GM12878 (cell line): Measurements from ENCODE around the gene LRRN4CL. TPM values are rescaled to one million over a fixed set of nuclear protein-coding genes. Genes with fewer than 3 reads are reported as not detected.
"Not testable (repeated sequence)": the region's sequence is repeated elsewhere in the genome, so short reads cannot be mapped to it uniquely, and the experiment has no call there.

ENCODE experiments used
- ATAC-seq: fragments of 200-7000 bp; cut with Tn5 transposase; 3 replicates; pipeline ENCODE4 v1.9.1; 2020; ENCODE audit warnings: mild to moderate bottlenecking, moderate library complexity
- BruUV-seq: library from RNA; stranded (reverse); fragments of 400-500 nt; replicated peaks from 2 replicates; lab custom pipeline; 2021; lab: Mats Ljungman, UMichigan
- CTCF ChIA-PET: fragments of 300-600 bp; sonication (Branson Sonifier 250); formaldehyde crosslinking; extraction: SDS; loops from one replicate; lab custom pipeline; 2021; ENCODE audit warnings: inconsistent platforms; lab: Yijun Ruan, JAX
- POLR2A ChIA-PET: fragments of 350-600 bp; formaldehyde crosslinking; extraction: SDS; loops from one replicate; lab custom pipeline; 2021; ENCODE audit warnings: inconsistent platforms; lab: Charles Lee
- RAD21 ChIA-PET: fragments of 300-600 bp; sonication (Branson Sonifier 250); formaldehyde crosslinking; loops from one replicate; lab custom pipeline; 2023; ENCODE audit warnings: antibody characterized with exemption; ENCODE audit not compliant: unreplicated experiment; lab: Charles Lee
- SMC1A ChIA-PET: fragments of 300-600 bp; sonication (Branson Sonifier 250); formaldehyde crosslinking; loops from one replicate; lab custom pipeline; 2023; ENCODE audit not compliant: unreplicated experiment, uncharacterized antibody; lab: Charles Lee
- DNase-seq: peaks from one replicate; pipeline ENCODE4 v3.0.0-alpha.2; 2011; ENCODE audit warnings: low read depth, low spot score
- FAIRE-seq: peaks from 3 replicates; lab custom pipeline; 2011; peaks lifted over from hg19 to GRCh38; lab: Jason Lieb, UNC
- H2AFZ ChIP-seq: 2 replicates; pipeline ENCODE4 v1.6.0; 2011; ENCODE audit warnings: low read depth, low read length, control low read depth; ENCODE audit not compliant: control insufficient read depth
- H3K27ac ChIP-seq: 2 replicates; pipeline ENCODE4 v1.5.1; 2011; ENCODE audit warnings: control low read depth; ENCODE audit not compliant: control insufficient read depth, insufficient read depth
- H3K27me3 ChIP-seq, 2 experiments: replicated peaks in 1 of 2; 2 replicates each; pipeline versions ENCODE4 v1.6.0 to v1.6.1; 2011; ENCODE audit warnings: low read length in 1 of 2; ENCODE audit not compliant: control insufficient read depth in 2 of 2, insufficient read depth in 2 of 2
- H3K36me3 ChIP-seq, 2 experiments: 2 replicates each; pipeline ENCODE4 v1.5.1; 2011; ENCODE audit warnings: low read length in 1 of 2; ENCODE audit not compliant: control insufficient read depth in 2 of 2, insufficient read depth in 2 of 2
- H3K4me1 ChIP-seq: 2 replicates; pipeline ENCODE4 v1.6.1; 2011; ENCODE audit warnings: mild to moderate bottlenecking, low read length, moderate library complexity, mixed read lengths; ENCODE audit not compliant: control insufficient read depth, insufficient read depth
- H3K4me2 ChIP-seq: 2 replicates; pipeline ENCODE4 v1.6.0; 2011; ENCODE audit warnings: control low read depth; ENCODE audit not compliant: control insufficient read depth, insufficient read depth
- H3K4me3 ChIP-seq: fragments of 200-600 bp; sonication (generic); 2 replicates; pipeline ENCODE4 v1.5.1; 2016
- H3K79me2 ChIP-seq: 2 replicates; pipeline ENCODE4 v1.6.0; 2011; ENCODE audit warnings: low read length; ENCODE audit not compliant: control insufficient read depth, insufficient read depth
- H3K9ac ChIP-seq: 2 replicates; pipeline ENCODE4 v1.8.0; 2011; ENCODE audit warnings: low read length, control low read depth, mixed read lengths; ENCODE audit not compliant: control insufficient read depth, insufficient read depth
- H3K9me3 ChIP-seq: replicated peaks from 3 replicates; pipeline ENCODE4 v1.5.1; 2011; ENCODE audit warnings: mild to moderate bottlenecking, low read length; ENCODE audit not compliant: control insufficient read depth, insufficient read depth
- H4K20me1 ChIP-seq: 2 replicates; pipeline ENCODE4 v1.6.0; 2011; ENCODE audit not compliant: control insufficient read depth, insufficient read depth
- BHLHE40 ChIP-seq, 2 experiments: fragments of 450-650 bp in 1 of 2; IDR thresholded peaks; 2 replicates each; pipeline ENCODE4 v1.6.1; 2011 to 2017; ENCODE audit warnings: low read depth in 2 of 2, borderline replicate concordance in 1 of 2, improper control_type of control experiment in 1 of 2, low read length in 1 of 2, mild to moderate bottlenecking in 1 of 2
- CBFB ChIP-seq: IDR thresholded peaks from 2 replicates; pipeline ENCODE4 v1.6.1; 2016; ENCODE audit warnings: antibody characterized with exemption, low read depth
- CHD4 ChIP-seq: fragments of 200-600 bp; sonication (generic); IDR thresholded peaks from 2 replicates; pipeline ENCODE4 v1.6.1; 2016; ENCODE audit warnings: mild to moderate bottlenecking
- EED ChIP-seq: sonication (generic); IDR thresholded peaks from 2 replicates; pipeline ENCODE4 v1.6.1; 2016; ENCODE audit warnings: antibody characterized with exemption, low read depth
- FOXK2 ChIP-seq: fragments of 450-650 bp; IDR thresholded peaks from 2 replicates; pipeline ENCODE4 v1.6.1; 2017; ENCODE audit warnings: mild to moderate bottlenecking, moderate library complexity
- HDAC6 ChIP-seq: fragments of 200-600 bp; sonication (generic); IDR thresholded peaks from one replicate; pipeline ENCODE4 v1.8.0; 2017; ENCODE audit warnings: antibody characterized with exemption; ENCODE audit not compliant: unreplicated experiment
- PKNOX1 ChIP-seq: fragments of 450-650 bp; IDR thresholded peaks from 2 replicates; pipeline ENCODE4 v1.6.1; 2016; ENCODE audit warnings: mild to moderate bottlenecking
- PRDM15 ChIP-seq: fragments of 450-650 bp; formaldehyde crosslinking; IDR thresholded peaks from 2 replicates; pipeline ENCODE4 v1.4.0; 2020; ENCODE audit warnings: mild to moderate bottlenecking, moderate library complexity
- RCOR1 ChIP-seq: conservative IDR thresholded peaks from 2 replicates; pipeline ENCODE4 v1.6.1; 2012; ENCODE audit warnings: low read depth, low read length, improper control_type of control experiment
- SMC3 ChIP-seq: IDR thresholded peaks from 2 replicates; pipeline ENCODE4 v1.6.1; 2011; ENCODE audit warnings: low read length, improper control_type of control experiment, borderline replicate concordance
- STAT3 ChIP-seq: IDR thresholded peaks from 2 replicates; pipeline ENCODE4 v1.6.1; 2011; ENCODE audit warnings: low read depth, low read length, improper control_type of control experiment
- TCF7 ChIP-seq: IDR thresholded peaks from 2 replicates; pipeline ENCODE4 v1.6.1; 2014; ENCODE audit warnings: antibody characterized with exemption, borderline replicate concordance
- WGBS: methylation state at CpG from one replicate; pipeline ENCODE4 v1.1.6; 2016; ENCODE audit warnings: low lambda C conversion rate; ENCODE audit not compliant: insufficient replicate concordance, insufficient coverage; ENCODE audit errors: missing lambda C conversion rate; 5-methylcytosine and 5-hydroxymethylcytosine counted together
- in situ Hi-C: fragments of 300-500 bp; cut with MboI; formaldehyde crosslinking; loops from 9 replicates; pipeline ENCODE4 v1.14.3; 2018; ENCODE audit warnings: mixed read lengths
- intact Hi-C: fragments of 100-400 bp; cut with micrococcal nuclease; formaldehyde crosslinking; loops from one replicate; pipeline ENCODE4 v1.14.2; 2022; ENCODE audit not compliant: unreplicated experiment
- polyA plus RNA-seq, 11 experiments: library from polyadenylated mRNA; depleted of rRNA in 4 of 11; unstranded in 6 of 11; stranded (reverse) in 5 of 11; fragments of >200 nt; fragmentation: Nextera tagmentation in 4 of 11; fragmentation: Illumina TruSeq in 1 of 11; extraction: Ambion mirVana in 4 of 11; extraction: Trizol in 1 of 11; gene quantifications; 1 replicate in 1 of 11; 2 replicates in 10 of 11; pipeline versions ENCODE4 v1.2.1 to v1.2.3, GENCODE V29; 2011 to 2016; ENCODE audit warnings: inconsistent platforms in 2 of 11, missing spikeins in 2 of 11, low read depth in 1 of 11
- total RNA-seq, 4 experiments: library from RNA; depleted of rRNA in 3 of 4; stranded (reverse); fragments of >200 nt in 3 of 4; fragmentation: Illumina TruSeq in 1 of 4; extraction: Trizol in 1 of 4; gene quantifications; 2 replicates each; pipeline versions ENCODE4 v1.2.1 to v1.2.3, GENCODE V29; 2013 to 2021

Gene LRRN4CL
- total and polyA plus RNA-seq, 10 of the 15 experiments (the other 5 are each of a cell fraction or from before 2014, with no cell fraction given), result 0.01 to 0.06 TPM; not detected in 8

GRCh38 chr11:62705413-62705812, 16.1 kb upstream of the LRRN4CL start:
- CTCF ChIA-PET, result interaction anchor here (0.8 to 5.0 kb wide), 6 partner anchors 11 to 156 kb away, joined by 3 to 21 read pairs (median 3); partner anchors contain the start of gene TTC9C
- RAD21 ChIA-PET, result interaction anchor here (0.8 to 2.3 kb wide), 9 partner anchors 38 to 281 kb away, joined by 3 to 6 read pairs (median 3); partner anchors contain the start of genes C11orf98, CSKMT, EML3 and TAF6L
- POLR2A ChIA-PET, result interaction anchor here (0.6 to 7.6 kb wide), 11 partner anchors 13 to 177 kb away, joined by 3 to 79 read pairs (median 5); partner anchors contain the start of genes B3GAT3, C11orf98, CSKMT and EEF1G
- H4K20me1 ChIP-seq, result no peaks in the 10 kb centered on the region
- WGBS, result 54% methylated on average over 7 of the region's 7 CpGs
- H3K9ac ChIP-seq, result peak overlapping the region; percentile 40
- no peak for FAIRE-seq
- H3K4me3 ChIP-seq, result peak overlapping the region; percentile 79
- peaks cover 3 to 9% of the 10 kb centered on the region in 2 experiments; a peak in 2 of 4 replicates for H3K36me3 ChIP-seq
- H3K27me3 ChIP-seq, result no peaks in the 10 kb centered on the region
- TF ChIP-seq CHD4 (no peak), RCOR1 (no peak), STAT3 (no peak), BHLHE40 (IDR thresholded peaks at IDR 0.05; ENCODE audit: borderline replicate concordance in 1 of 2, low read depth in 2 of 2, low read length in 1 of 2) (no peak), TCF7 (no peak), PRDM15 (CRISPR knock-in tag) (no peak), SMC3 (no peak), CBFB (no peak), HDAC6 (no peak), EED (no peak), PKNOX1 (no peak), FOXK2 (no peak)
- peak overlapping the region; percentile 78 for H3K4me2 ChIP-seq
- in situ Hi-C loops (no loop called here), intact Hi-C loops (loop anchor here (5.0 kb wide), 1 partner anchor 103 kb away; the partner anchor contains the start of gene MTA2)
- no peak for DNase-seq
- H3K79me2 ChIP-seq, result no peaks in the 10 kb centered on the region
- H3K27ac ChIP-seq, result peak overlapping the region; percentile 51; the same call in 1 of the 2 replicates
- BruUV-seq, result no TSS peak
- H3K9me3 ChIP-seq, result no peaks in the 10 kb centered on the region
- peaks cover 29% of the 10 kb centered on the region for H3K4me1 ChIP-seq
- SMC1A ChIA-PET, result interaction anchor here (1.0 to 2.5 kb wide), 6 partner anchors 23 to 163 kb away, joined by 3 to 9 read pairs (median 5); partner anchors contain the start of genes C11orf98, CSKMT, HNRNPUL2 and TTC9C
- H2AFZ ChIP-seq, result peak overlapping the region; percentile 76
- ATAC-seq, result no peak

GRCh38 chr11:62703921-62704320, 14.6 kb upstream of the LRRN4CL start:
- H3K79me2 ChIP-seq, DNase-seq, H3K4me3 ChIP-seq, H3K27ac ChIP-seq, intact Hi-C loops, H3K9me3 ChIP-seq, H4K20me1 ChIP-seq, ATAC-seq, H2AFZ ChIP-seq, FAIRE-seq, BruUV-seq, H3K36me3 ChIP-seq, H3K4me2 ChIP-seq, in situ Hi-C loops, H3K9ac ChIP-seq, H3K27me3 ChIP-seq: not testable (repeated sequence)
- ChIA-PET CTCF (interaction anchor here (1.3 to 1.9 kb wide), 2 partner anchors 10 to 111 kb away, joined by 3 to 10 read pairs; no protein-coding TSS in a partner anchor), POLR2A (interaction anchor here (0.6 kb wide), 1 partner anchor 1420 kb away, joined by 8 read pairs; no protein-coding TSS in a partner anchor), SMC1A (interaction anchor here (0.7 to 1.0 kb wide), 2 partner anchors 23 to 309 kb away, joined by 3 to 6 read pairs; no protein-coding TSS in a partner anchor), RAD21 (interaction anchor here (1.1 kb wide), 1 partner anchor 23 kb away, joined by 5 read pairs; the partner anchor contains the start of gene HNRNPUL2)
- 83% methylated on average over 4 of the region's 4 CpGs for WGBS
- H3K4me1 ChIP-seq, result peaks cover 26% of the 10 kb centered on the region
